ENCODE measurements around the gene MRPS22.

MRPS22 gene

DNA sequence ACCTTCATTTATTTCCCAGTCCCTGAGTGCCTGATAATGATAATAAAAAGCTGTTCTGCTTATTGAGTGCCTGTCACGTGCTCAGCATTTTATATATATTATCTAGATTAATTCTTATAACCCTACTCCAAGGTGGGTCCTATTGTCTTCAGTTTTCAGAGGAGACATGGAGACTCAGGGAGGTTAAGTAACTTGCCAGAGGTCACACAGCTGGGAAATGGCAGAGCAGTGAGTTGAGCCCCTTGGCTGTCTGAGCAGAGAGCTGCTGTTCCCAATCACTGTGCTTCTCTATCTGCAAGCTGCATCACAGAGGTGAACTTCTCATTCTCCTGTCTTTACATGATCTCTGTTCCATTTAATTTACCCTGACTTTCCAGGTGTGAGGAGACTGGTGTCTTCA lies 32.3 kb upstream of the MRPS22 start:
- H2AFZ ChIP-seq (ENCODE audit: low read length): no peak overlapping the region
- no peak overlapping the region for H3K4me2 ChIP-seq (ENCODE audit: insufficient read depth, low read length, poor library complexity, severe bottlenecking)
- H3K4ac ChIP-seq (ENCODE audit: low read length): no peak overlapping the region
- H3K18ac ChIP-seq (ENCODE audit: low read length): no peak overlapping the region
- WGBS, 2 donors (ENCODE audit: extremely low coverage in 2 of 2, insufficient read length in 2 of 2, insufficient replicate concordance in 1 of 2): no CpG with 5 or more reads among the region's 1 CpG
- H2BK5ac ChIP-seq (ENCODE audit: low read length): no peak overlapping the region
- no peak overlapping the region for H3K4me3 ChIP-seq (ENCODE audit: low read length in 2 of 2)
- H3K27ac ChIP-seq (replicated peaks; ENCODE audit: low read length): no peak overlapping the region
- H3K23ac ChIP-seq (ENCODE audit: low read depth, low read length, poor library complexity): no peak overlapping the region
- DNase-seq (ENCODE audit: low spot score): no peak
- no peak overlapping the region for H4K8ac ChIP-seq (ENCODE audit: low read depth, low read length)
- H2BK120ac ChIP-seq (ENCODE audit: low read depth, low read length): no peak overlapping the region
- H3K79me1 ChIP-seq (ENCODE audit: low read depth, low read length): no peaks in the 10 kb centered on the region
- H4K91ac ChIP-seq (ENCODE audit: low read depth, low read length, poor library complexity): no peak overlapping the region
- H3K9me3 ChIP-seq (replicated peaks in 1 of 2; ENCODE audit: control insufficient read depth in 2 of 2, insufficient read depth in 1 of 2, low read depth in 1 of 2, low read length in 2 of 2): no peaks in the 10 kb centered on the region
- no peaks in the 10 kb centered on the region for H3K36me3 ChIP-seq (replicated peaks in 1 of 2; ENCODE audit: control insufficient read depth in 2 of 2, insufficient read depth in 2 of 2, low read length in 2 of 2)
- H3K9ac ChIP-seq (ENCODE audit: low read depth, low read length, poor library complexity): no peak overlapping the region
- no peak overlapping the region for H2BK12ac ChIP-seq (ENCODE audit: low read length)
- H2AK5ac ChIP-seq (ENCODE audit: low read depth, low read length): no peak overlapping the region
- H3K27me3 ChIP-seq (ENCODE audit: control insufficient read depth in 3 of 3, insufficient read depth in 3 of 3, low read depth in 1 of 3, low read length in 3 of 3): no peaks in the 10 kb centered on the region
- no peak overlapping the region for H3K14ac ChIP-seq (ENCODE audit: low read length)
- peaks cover 8 to 11% of the 10 kb centered on the region in 2 donors for H3K4me1 ChIP-seq (ENCODE audit: control insufficient read depth in 2 of 2, insufficient read depth in 1 of 2, low read depth in 1 of 2, low read length in 2 of 2)
- no peak overlapping the region for H2BK15ac ChIP-seq (ENCODE audit: low read length)

DNA sequence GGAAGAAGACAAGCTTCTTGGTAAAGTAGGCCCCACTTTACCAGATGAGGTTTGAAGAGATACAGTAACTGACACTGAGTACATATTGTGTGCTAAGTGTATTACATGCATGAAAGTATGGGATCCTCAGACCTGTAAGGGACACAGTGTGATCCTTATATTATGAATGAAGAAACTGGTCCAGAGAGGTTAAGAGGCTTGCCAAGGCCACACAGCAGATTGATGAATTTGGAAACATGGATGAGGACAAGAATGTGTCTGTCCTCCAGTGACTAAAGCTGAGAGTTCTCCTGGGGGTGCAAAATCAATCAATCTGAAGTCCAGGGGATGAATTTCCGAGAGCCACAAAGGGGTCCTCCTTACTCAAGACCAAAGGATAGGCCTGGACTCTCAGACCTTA lies 31.4 kb upstream of the MRPS22 start:
- no peak overlapping the region for H2AK5ac ChIP-seq (ENCODE audit: low read depth, low read length)
- no peaks in the 10 kb centered on the region for H3K9me3 ChIP-seq (replicated peaks in 1 of 2; ENCODE audit: control insufficient read depth in 2 of 2, insufficient read depth in 1 of 2, low read depth in 1 of 2, low read length in 2 of 2)
- H3K27ac ChIP-seq (replicated peaks; ENCODE audit: low read length): no peak overlapping the region
- no peak overlapping the region for H2BK15ac ChIP-seq (ENCODE audit: low read length)
- H3K4me1 ChIP-seq (ENCODE audit: control insufficient read depth in 2 of 2, insufficient read depth in 1 of 2, low read depth in 1 of 2, low read length in 2 of 2): peaks cover 8 to 11% of the 10 kb centered on the region in 2 donors
- no peaks in the 10 kb centered on the region for H3K36me3 ChIP-seq (replicated peaks in 1 of 2; ENCODE audit: control insufficient read depth in 2 of 2, insufficient read depth in 2 of 2, low read length in 2 of 2)
- no peak overlapping the region for H4K8ac ChIP-seq (ENCODE audit: low read depth, low read length)
- H3K79me1 ChIP-seq (ENCODE audit: low read depth, low read length): no peaks in the 10 kb centered on the region
- H3K4me2 ChIP-seq (ENCODE audit: insufficient read depth, low read length, poor library complexity, severe bottlenecking): no peak overlapping the region
- H3K4ac ChIP-seq (ENCODE audit: low read length): no peak overlapping the region
- H2BK120ac ChIP-seq (ENCODE audit: low read depth, low read length): no peak overlapping the region
- no peak overlapping the region for H2BK12ac ChIP-seq (ENCODE audit: low read length)
- H2AFZ ChIP-seq (ENCODE audit: low read length): no peak overlapping the region
- H3K18ac ChIP-seq (ENCODE audit: low read length): no peak overlapping the region
- H4K91ac ChIP-seq (ENCODE audit: low read depth, low read length, poor library complexity): no peak overlapping the region
- H2BK5ac ChIP-seq (ENCODE audit: low read length): no peak overlapping the region
- H3K27me3 ChIP-seq (ENCODE audit: control insufficient read depth in 3 of 3, insufficient read depth in 3 of 3, low read depth in 1 of 3, low read length in 3 of 3): no peaks in the 10 kb centered on the region
- DNase-seq (ENCODE audit: low spot score): no peak
- H3K4me3 ChIP-seq (ENCODE audit: low read length in 2 of 2): no peak overlapping the region
- H3K9ac ChIP-seq (ENCODE audit: low read depth, low read length, poor library complexity): no peak overlapping the region
- WGBS, 2 donors (ENCODE audit: extremely low coverage in 2 of 2, insufficient read length in 2 of 2, insufficient replicate concordance in 1 of 2): no CpG with 5 or more reads among the region's 1 CpG
- H3K23ac ChIP-seq (ENCODE audit: low read depth, low read length, poor library complexity): no peak overlapping the region
- no peak overlapping the region for H3K14ac ChIP-seq (ENCODE audit: low read length)

DNA sequence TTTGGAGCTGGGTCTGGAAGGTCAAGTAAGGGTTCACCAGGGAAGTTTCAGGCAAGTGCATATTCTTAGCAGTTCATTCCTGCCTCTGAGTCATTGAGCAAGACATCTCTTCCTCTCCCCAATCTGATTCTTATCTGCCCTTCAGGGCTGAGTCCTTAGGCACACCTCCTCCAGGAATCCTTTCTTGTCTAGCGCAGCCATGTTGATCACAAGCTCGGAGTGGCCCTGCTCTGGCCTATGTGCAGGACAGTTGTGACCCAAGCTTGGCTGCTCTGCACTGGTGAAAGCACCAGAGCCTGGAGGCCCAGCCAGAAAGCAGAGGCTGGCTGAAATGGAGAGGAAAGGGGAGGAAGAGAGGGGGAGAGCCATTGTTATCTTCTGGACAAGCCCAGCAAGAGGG lies 30.9 kb upstream of the MRPS22 start:
- peaks cover 8% of the 10 kb centered on the region in 2 donors for H3K4me1 ChIP-seq (ENCODE audit: control insufficient read depth in 2 of 2, insufficient read depth in 1 of 2, low read depth in 1 of 2, low read length in 2 of 2)
- H3K18ac ChIP-seq (ENCODE audit: low read length): no peak overlapping the region
- H2AK5ac ChIP-seq (ENCODE audit: low read depth, low read length): no peak overlapping the region
- no peak overlapping the region for H3K4me3 ChIP-seq (ENCODE audit: low read length in 2 of 2)
- H3K23ac ChIP-seq (ENCODE audit: low read depth, low read length, poor library complexity): no peak overlapping the region
- WGBS, 2 donors (ENCODE audit: extremely low coverage in 2 of 2, insufficient read length in 2 of 2, insufficient replicate concordance in 1 of 2): no CpG with 5 or more reads among the region's 2 CpGs
- no peak overlapping the region for H2BK15ac ChIP-seq (ENCODE audit: low read length)
- DNase-seq (ENCODE audit: low spot score): no peak
- H3K14ac ChIP-seq (ENCODE audit: low read length): no peak overlapping the region
- H3K9me3 ChIP-seq (replicated peaks in 1 of 2; ENCODE audit: control insufficient read depth in 2 of 2, insufficient read depth in 1 of 2, low read depth in 1 of 2, low read length in 2 of 2): no peaks in the 10 kb centered on the region
- H2BK5ac ChIP-seq (ENCODE audit: low read length): no peak overlapping the region
- no peaks in the 10 kb centered on the region for H3K27me3 ChIP-seq (ENCODE audit: control insufficient read depth in 3 of 3, insufficient read depth in 3 of 3, low read depth in 1 of 3, low read length in 3 of 3)
- no peak overlapping the region for H2AFZ ChIP-seq (ENCODE audit: low read length)
- H3K4ac ChIP-seq (ENCODE audit: low read length): no peak overlapping the region
- no peak overlapping the region for H4K8ac ChIP-seq (ENCODE audit: low read depth, low read length)
- no peaks in the 10 kb centered on the region for H3K79me1 ChIP-seq (ENCODE audit: low read depth, low read length)
- H4K91ac ChIP-seq (ENCODE audit: low read depth, low read length, poor library complexity): no peak overlapping the region
- no peak overlapping the region for H3K27ac ChIP-seq (replicated peaks; ENCODE audit: low read length)
- no peaks in the 10 kb centered on the region for H3K36me3 ChIP-seq (replicated peaks in 1 of 2; ENCODE audit: control insufficient read depth in 2 of 2, insufficient read depth in 2 of 2, low read length in 2 of 2)
- no peak overlapping the region for H3K9ac ChIP-seq (ENCODE audit: low read depth, low read length, poor library complexity)
- no peak overlapping the region for H2BK12ac ChIP-seq (ENCODE audit: low read length)
- no peak overlapping the region for H3K4me2 ChIP-seq (ENCODE audit: insufficient read depth, low read length, poor library complexity, severe bottlenecking)
- H2BK120ac ChIP-seq (ENCODE audit: low read depth, low read length): no peak overlapping the region

DNA sequence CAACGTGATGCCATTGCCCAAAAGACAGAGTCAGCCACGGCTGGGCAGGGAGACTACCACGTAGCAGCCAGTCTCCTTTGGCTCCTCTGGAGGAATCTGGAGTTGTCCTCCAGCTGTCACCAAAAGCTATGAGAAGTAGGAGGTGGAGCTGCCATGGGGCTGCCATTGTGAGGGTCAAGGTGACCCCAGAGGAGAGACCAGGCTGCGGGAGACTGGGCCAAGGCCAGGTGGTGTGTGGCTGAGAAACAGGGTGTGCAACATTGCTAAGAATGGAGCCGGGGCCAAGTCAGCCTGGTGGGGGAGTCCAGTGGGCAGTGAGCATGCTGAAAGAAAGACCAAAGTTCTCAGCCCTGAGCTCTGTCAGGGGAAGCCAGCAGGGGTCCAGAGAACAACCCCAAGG lies 29.9 kb upstream of the MRPS22 start:
- DNase-seq (ENCODE audit: low spot score): no peak
- H4K91ac ChIP-seq (ENCODE audit: low read depth, low read length, poor library complexity): no peak overlapping the region
- no peak overlapping the region for H2BK120ac ChIP-seq (ENCODE audit: low read depth, low read length)
- no peaks in the 10 kb centered on the region for H3K36me3 ChIP-seq (replicated peaks in 1 of 2; ENCODE audit: control insufficient read depth in 2 of 2, insufficient read depth in 2 of 2, low read length in 2 of 2)
- H3K4ac ChIP-seq (ENCODE audit: low read length): no peak overlapping the region
- H3K79me1 ChIP-seq (ENCODE audit: low read depth, low read length): no peaks in the 10 kb centered on the region
- WGBS, 2 donors (ENCODE audit: extremely low coverage in 2 of 2, insufficient read length in 2 of 2, insufficient replicate concordance in 1 of 2): no CpG with 5 or more reads among the region's 5 CpGs
- H3K27me3 ChIP-seq (ENCODE audit: control insufficient read depth in 3 of 3, insufficient read depth in 3 of 3, low read depth in 1 of 3, low read length in 3 of 3): no peaks in the 10 kb centered on the region
- no peak overlapping the region for H2BK15ac ChIP-seq (ENCODE audit: low read length)
- no peak overlapping the region for H4K8ac ChIP-seq (ENCODE audit: low read depth, low read length)
- H3K23ac ChIP-seq (ENCODE audit: low read depth, low read length, poor library complexity): no peak overlapping the region
- no peak overlapping the region for H3K27ac ChIP-seq (replicated peaks; ENCODE audit: low read length)
- H3K14ac ChIP-seq (ENCODE audit: low read length): no peak overlapping the region
- H2AK5ac ChIP-seq (ENCODE audit: low read depth, low read length): no peak overlapping the region
- no peak overlapping the region for H3K18ac ChIP-seq (ENCODE audit: low read length)
- peaks cover 5 to 8% of the 10 kb centered on the region in 2 donors for H3K4me1 ChIP-seq (ENCODE audit: control insufficient read depth in 2 of 2, insufficient read depth in 1 of 2, low read depth in 1 of 2, low read length in 2 of 2)
- H2BK12ac ChIP-seq (ENCODE audit: low read length): no peak overlapping the region
- no peak overlapping the region for H2BK5ac ChIP-seq (ENCODE audit: low read length)
- H2AFZ ChIP-seq (ENCODE audit: low read length): no peak overlapping the region
- no peak overlapping the region for H3K4me3 ChIP-seq (ENCODE audit: low read length in 2 of 2)
- no peaks in the 10 kb centered on the region for H3K9me3 ChIP-seq (replicated peaks in 1 of 2; ENCODE audit: control insufficient read depth in 2 of 2, insufficient read depth in 1 of 2, low read depth in 1 of 2, low read length in 2 of 2)
- no peak overlapping the region for H3K9ac ChIP-seq (ENCODE audit: low read depth, low read length, poor library complexity)
- H3K4me2 ChIP-seq (ENCODE audit: insufficient read depth, low read length, poor library complexity, severe bottlenecking): no peak overlapping the region
